ENCODE results near the gene TACSTD2.

- TF ChIP-seq CTCF (IDR thresholded peaks at IDR 0.05) (no peak), POLR2A (IDR thresholded peaks at IDR 0.05) (no peak), POLR2AphosphoS5 (IDR thresholded peaks at IDR 0.05; ENCODE audit: insufficient read depth in 1 of 2, low read depth in 1 of 2) (no peak)
These were observed 25.6 kb downstream of the TACSTD2 start for GRCh38 chr1:58551186-58552140.
